AG04450 (cell line): ENCODE measurements around the gene PSMB2. TPM values are rescaled to one million over a fixed set of nuclear protein-coding genes. Genes with fewer than 3 reads are reported as not detected.

Experiments used
- CTCF ChIA-PET: fragments of 300-600, 350-600 bp; formaldehyde crosslinking; extraction: SDS; loops from one replicate; lab custom pipeline; 2022; ENCODE audit warnings: antibody characterized with exemption, inconsistent platforms; lab: Charles Lee
- POLR2A ChIA-PET: fragments of 350-600 bp; formaldehyde crosslinking; extraction: SDS; loops from one replicate; lab custom pipeline; 2021; ENCODE audit warnings: antibody characterized with exemption, inconsistent platforms; lab: Yijun Ruan, JAX
- DNase-seq: peaks from one replicate; pipeline ENCODE4 v3.0.0-alpha.2; 2011; ENCODE audit warnings: low read depth, low spot score
- H3K27ac ChIP-seq: one replicate; pipeline ENCODE4 v1.5.1; 2012; ENCODE audit warnings: low read depth, low read length, control low read depth
- H3K27me3 ChIP-seq: one replicate; pipeline ENCODE4 v1.6.0; 2012; ENCODE audit warnings: low read length; ENCODE audit not compliant: control insufficient read depth, insufficient read depth
- H3K4me3 ChIP-seq: 2 replicates; pipeline ENCODE4 v1.5.1; 2011; ENCODE audit warnings: mild to moderate bottlenecking, low read depth, low read length, control low read depth
- H3K9me3 ChIP-seq: 2 replicates; pipeline ENCODE4 v1.5.1; 2012; ENCODE audit warnings: low read length; ENCODE audit not compliant: control insufficient read depth, insufficient read depth
- polyA plus RNA-seq: library from polyadenylated mRNA; depleted of rRNA; stranded (reverse); fragments of >200 nt; gene quantifications from 2 replicates; pipeline ENCODE4 v1.2.3, GENCODE V29; 2011
- TF ChIP-seq, protein P1 (sequence below): IDR thresholded peaks from 2 replicates; pipeline ENCODE4 v1.5.1; 2011; ENCODE audit warnings: low read depth, low read length, control low read depth, inconsistent platforms

PSMB2 gene
- polyA plus RNA-seq, 1 experiment, result 99.1 TPM

DNA sequence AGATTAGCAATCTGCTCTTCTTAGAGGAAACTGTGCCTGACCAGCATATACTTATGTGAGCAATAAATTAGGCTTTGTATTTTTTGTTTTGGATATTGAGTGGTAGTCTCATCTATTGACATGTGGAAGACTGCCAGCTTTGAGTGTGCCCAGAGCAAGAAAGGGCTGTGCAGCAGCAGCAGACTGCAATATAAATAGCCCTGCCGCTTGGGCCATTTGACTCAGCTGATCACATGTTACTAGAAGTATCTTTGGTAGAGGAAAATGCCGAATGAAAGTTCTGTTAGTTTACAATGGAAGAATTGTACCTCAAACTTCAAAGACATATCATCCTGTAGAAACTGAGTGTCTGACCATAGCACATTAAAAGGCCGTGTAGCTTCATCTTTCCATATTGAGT, 9.1 kb upstream of the PSMB2 start:
- no peak overlapping the region for H3K4me3 ChIP-seq
- H3K9me3 ChIP-seq, result no peaks in the 10 kb centered on the region
- peaks cover 23% of the 10 kb centered on the region for H3K27me3 ChIP-seq
- no peak overlapping the region for H3K27ac ChIP-seq
- ChIA-PET CTCF (interaction anchor here (1.5 kb wide), 1 partner anchor 77 kb away, joined by 4 read pairs; no protein-coding TSS in a partner anchor), POLR2A (no interaction called here)
- TF ChIP-seq, protein P1, sequence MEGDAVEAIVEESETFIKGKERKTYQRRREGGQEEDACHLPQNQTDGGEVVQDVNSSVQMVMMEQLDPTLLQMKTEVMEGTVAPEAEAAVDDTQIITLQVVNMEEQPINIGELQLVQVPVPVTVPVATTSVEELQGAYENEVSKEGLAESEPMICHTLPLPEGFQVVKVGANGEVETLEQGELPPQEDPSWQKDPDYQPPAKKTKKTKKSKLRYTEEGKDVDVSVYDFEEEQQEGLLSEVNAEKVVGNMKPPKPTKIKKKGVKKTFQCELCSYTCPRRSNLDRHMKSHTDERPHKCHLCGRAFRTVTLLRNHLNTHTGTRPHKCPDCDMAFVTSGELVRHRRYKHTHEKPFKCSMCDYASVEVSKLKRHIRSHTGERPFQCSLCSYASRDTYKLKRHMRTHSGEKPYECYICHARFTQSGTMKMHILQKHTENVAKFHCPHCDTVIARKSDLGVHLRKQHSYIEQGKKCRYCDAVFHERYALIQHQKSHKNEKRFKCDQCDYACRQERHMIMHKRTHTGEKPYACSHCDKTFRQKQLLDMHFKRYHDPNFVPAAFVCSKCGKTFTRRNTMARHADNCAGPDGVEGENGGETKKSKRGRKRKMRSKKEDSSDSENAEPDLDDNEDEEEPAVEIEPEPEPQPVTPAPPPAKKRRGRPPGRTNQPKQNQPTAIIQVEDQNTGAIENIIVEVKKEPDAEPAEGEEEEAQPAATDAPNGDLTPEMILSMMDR, result no peak
- DNase-seq, result no peak

DNA sequence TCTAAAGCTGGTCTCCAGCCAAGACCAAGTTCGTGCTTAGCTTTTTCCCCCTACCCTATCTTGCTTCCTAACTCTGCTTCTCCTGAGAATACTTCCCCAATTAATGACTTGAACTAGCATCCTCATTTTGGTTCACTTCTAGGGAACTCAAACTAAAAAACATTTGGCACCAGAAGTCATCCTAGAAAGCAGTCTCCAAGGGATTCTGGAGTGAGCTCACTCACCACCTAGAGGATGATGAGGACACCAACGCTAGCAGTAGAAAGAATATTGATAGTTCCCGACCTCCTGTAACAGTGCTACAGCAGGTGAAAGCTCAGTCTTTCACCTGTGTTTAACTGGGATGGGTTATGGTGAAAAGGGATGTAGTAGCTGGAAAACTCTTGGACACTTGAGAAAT, 4.7 kb upstream of the PSMB2 start:
- Histone ChIP-seq H3K4me3 (no peak overlapping the region), H3K27me3 (peaks cover 18% of the 10 kb centered on the region), H3K27ac (no peak overlapping the region), H3K9me3 (peaks cover 3% of the 10 kb centered on the region; the same call in 1 of the 2 replicates)
- CTCF ChIA-PET, result interaction anchor here (1.0 to 1.9 kb wide), 3 partner anchors 77 to 81 kb away, joined by 3 to 6 read pairs (median 6); no protein-coding TSS in a partner anchor
- DNase-seq, result no peak
- TF ChIP-seq, protein P1, result 0 out of 2 replicates have a peak, but pooled peaks have one; percentile 27
- POLR2A ChIA-PET, result no interaction called here

DNA sequence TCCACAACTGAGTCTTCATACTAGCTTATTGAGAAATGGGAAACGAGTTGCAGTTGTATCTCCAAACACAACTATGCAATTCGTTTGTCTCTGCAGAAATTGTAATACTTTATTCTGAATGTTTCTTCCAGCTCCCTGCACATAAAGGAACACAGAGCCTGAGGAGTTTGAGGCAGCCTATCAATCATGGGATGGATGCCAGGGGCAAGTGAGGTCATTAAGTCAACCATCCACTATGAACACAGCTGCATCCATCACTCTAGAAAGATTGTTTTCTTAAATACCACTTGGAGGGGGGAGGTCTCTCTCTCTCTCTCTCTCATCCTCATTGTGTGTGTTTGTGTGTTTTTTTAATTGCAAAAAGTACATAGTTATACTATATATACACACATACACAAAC, 2.9 kb upstream of the PSMB2 start:
- ChIA-PET POLR2A (no interaction called here), CTCF (interaction anchor here (1.2 kb wide), 1 partner anchor 71 kb away, joined by 3 read pairs; no protein-coding TSS in a partner anchor)
- H3K27ac ChIP-seq, result no peak overlapping the region

DNA sequence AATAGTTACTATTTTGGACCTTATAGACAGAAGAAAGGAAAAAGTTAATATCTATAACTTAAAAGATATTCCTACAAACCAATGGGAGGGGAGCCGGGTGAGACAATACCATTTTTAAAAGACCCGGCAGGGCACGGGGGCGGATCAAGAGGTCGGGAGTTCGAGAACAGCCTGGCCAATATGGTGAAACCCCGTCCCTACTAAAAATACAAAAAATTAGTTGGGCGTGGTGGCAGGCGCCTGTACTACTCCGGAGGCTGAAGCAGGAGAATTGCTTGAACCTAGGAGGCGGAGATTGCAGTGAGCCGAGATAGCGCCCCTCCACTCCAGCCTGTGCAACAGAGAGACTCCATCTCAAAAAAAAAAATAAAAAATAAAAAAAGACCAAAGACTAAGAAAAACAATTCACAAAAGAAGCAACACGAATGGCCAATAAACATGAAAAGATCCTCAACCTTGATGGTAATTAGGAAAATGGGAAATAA, 1.2 kb upstream of the PSMB2 start:
- peaks cover 14% of the 10 kb centered on the region for H3K27me3 ChIP-seq
- H3K4me3 ChIP-seq, result peak overlapping the region; percentile 92
- TF ChIP-seq, protein P1, result no peak
- no peak for DNase-seq
- POLR2A ChIA-PET, result no interaction called here
- CTCF ChIA-PET, result interaction anchor here (1.2 to 1.4 kb wide), 2 partner anchors 73 to 85 kb away, joined by 4 read pairs; no protein-coding TSS in a partner anchor
- H3K9me3 ChIP-seq, result peaks cover 3% of the 10 kb centered on the region; the same call in 1 of the 2 replicates
- H3K27ac ChIP-seq, result no peak overlapping the region

More for the DNA sequence above, 2.9 kb upstream of the PSMB2 start:
- TF ChIP-seq, protein P1, result no peak
- no peak for DNase-seq
- Histone ChIP-seq H3K27me3 (peaks cover 14% of the 10 kb centered on the region), H3K9me3 (peaks cover 3% of the 10 kb centered on the region; the same call in 1 of the 2 replicates), H3K4me3 (no peak overlapping the region)
